Activated B cell treated with CpG ODN at 0.5 μM for 24 hours (primary cell): ENCODE measurements around the gene ZNF384. TPM values are rescaled to one million over a fixed set of nuclear protein-coding genes. Genes with fewer than 3 reads are reported as not detected.

Experiments
- ATAC-seq: fragments of 200-7000 bp; cut with Tn5 transposase; one replicate; pipeline ENCODE4 v1.10.0; 2021; ENCODE audit warnings: low read depth, mild to moderate bottlenecking, moderate library complexity
- CTCF ChIA-PET: fragments of 350-600 bp; sonication (Branson Sonifier 250); formaldehyde crosslinking; loops from one replicate; lab custom pipeline; 2021; ENCODE audit warnings: antibody characterized with exemption; lab: Charles Lee
- POLR2A ChIA-PET: fragments of 350-600 bp; sonication (Branson Sonifier 250); formaldehyde crosslinking; loops from one replicate; lab custom pipeline; 2021; ENCODE audit warnings: antibody characterized with exemption; lab: Charles Lee
- DNase-seq: peaks from one replicate; pipeline ENCODE4 v3.0.0; 2022
- H3K27ac Mint-ChIP-seq: one replicate; pipeline ENCODE4 v1.8.0; 2020; ENCODE audit warnings: mixed read lengths
- H3K27me3 Mint-ChIP-seq: one replicate; pipeline ENCODE4 v1.8.0; 2021; ENCODE audit warnings: mixed read lengths
- H3K36me3 Mint-ChIP-seq: one replicate; pipeline ENCODE4 v1.8.0; 2021; ENCODE audit warnings: low read depth, mixed read lengths
- H3K4me1 Mint-ChIP-seq: one replicate; pipeline ENCODE4 v1.8.0; 2021; ENCODE audit warnings: mixed read lengths
- H3K4me3 Mint-ChIP-seq: one replicate; pipeline ENCODE4 v1.8.0; 2020; ENCODE audit warnings: mild to moderate bottlenecking, mixed read lengths
- H3K9me3 Mint-ChIP-seq: one replicate; pipeline ENCODE4 v1.8.0; 2020; ENCODE audit warnings: mixed read lengths
- intact Hi-C: fragments of 100-400 bp; cut with micrococcal nuclease; formaldehyde crosslinking; loops from one replicate; pipeline ENCODE4 v1.15.1; 2024
- total RNA-seq: library from RNA; stranded (reverse); gene quantifications from 2 replicates; pipeline ENCODE4 v1.2.3, GENCODE V29; 2022
- TF ChIP-seq, protein P1 (sequence below): fragments of 200-600 bp; IDR thresholded peaks from one replicate; pipeline ENCODE4 v1.8.0; 2022; ENCODE audit warnings: antibody characterized with exemption, mild to moderate bottlenecking

ZNF384 gene
- total RNA-seq, 1 donor from 2014 or later = 98.6 TPM

DNA sequence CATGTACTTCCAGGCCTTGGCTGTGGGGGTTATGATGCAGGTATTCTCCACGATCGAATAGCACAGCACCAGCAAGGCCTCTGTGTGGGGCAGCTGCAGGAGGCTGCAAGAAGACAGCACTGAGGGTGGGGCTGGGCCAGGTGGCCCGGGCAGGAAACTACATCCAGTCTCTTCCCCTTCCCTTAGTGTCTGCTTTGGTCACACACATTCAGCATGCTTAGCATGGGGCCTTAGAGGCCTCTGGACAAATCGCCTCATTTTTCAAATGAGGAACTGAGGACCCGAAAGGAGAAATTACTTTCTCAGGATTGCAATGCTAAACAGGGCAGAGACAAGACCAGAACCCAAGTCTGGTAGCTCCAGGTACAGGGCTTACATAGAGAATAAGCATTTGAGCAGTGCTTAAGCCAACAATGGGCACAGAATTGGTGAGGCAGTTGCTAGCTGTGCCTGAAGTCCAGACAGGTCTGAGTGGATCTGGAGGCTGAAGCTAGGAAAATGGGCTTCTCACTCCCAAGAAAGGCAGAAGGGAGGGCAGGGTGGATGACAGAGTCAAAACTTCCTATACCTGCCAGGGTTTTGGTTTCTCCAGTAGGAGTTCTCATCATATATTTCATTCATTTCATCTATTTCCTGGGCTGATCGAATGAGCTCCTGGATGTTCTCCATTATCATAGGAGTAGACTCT lies 45.5 kb downstream of the ZNF384 start:
- intact Hi-C loops = loop anchor here (1.0 to 2.0 kb wide), 3 partner anchors 8 to 26 kb away; partner anchors contain the start of genes ING4 and LPAR5
- peaks cover 54% of the 10 kb centered on the region for H3K4me1 Mint-ChIP-seq

GRCh38 chr12:6641131-6641530 lies 48.0 kb downstream of the ZNF384 start:
- Mint-ChIP-seq H3K4me3 (no peak overlapping the region), H3K9me3 (peaks cover 5% of the 10 kb centered on the region), H3K36me3 (peaks cover 3% of the 10 kb centered on the region), H3K4me1 (peaks cover 67% of the 10 kb centered on the region), H3K27me3 (no peaks in the 10 kb centered on the region), H3K27ac (no peak overlapping the region)
- DNase-seq = no peak
- ChIA-PET CTCF (interaction anchor here (1.4 kb wide), 1 partner anchor 113 kb away, joined by 3 read pairs; no protein-coding TSS in a partner anchor), POLR2A (interaction anchor here (0.6 to 1.1 kb wide), 2 partner anchors 22 to 68 kb away, joined by 3 to 4 read pairs; no protein-coding TSS in a partner anchor)
- ATAC-seq = no peak
- TF ChIP-seq, protein P1, sequence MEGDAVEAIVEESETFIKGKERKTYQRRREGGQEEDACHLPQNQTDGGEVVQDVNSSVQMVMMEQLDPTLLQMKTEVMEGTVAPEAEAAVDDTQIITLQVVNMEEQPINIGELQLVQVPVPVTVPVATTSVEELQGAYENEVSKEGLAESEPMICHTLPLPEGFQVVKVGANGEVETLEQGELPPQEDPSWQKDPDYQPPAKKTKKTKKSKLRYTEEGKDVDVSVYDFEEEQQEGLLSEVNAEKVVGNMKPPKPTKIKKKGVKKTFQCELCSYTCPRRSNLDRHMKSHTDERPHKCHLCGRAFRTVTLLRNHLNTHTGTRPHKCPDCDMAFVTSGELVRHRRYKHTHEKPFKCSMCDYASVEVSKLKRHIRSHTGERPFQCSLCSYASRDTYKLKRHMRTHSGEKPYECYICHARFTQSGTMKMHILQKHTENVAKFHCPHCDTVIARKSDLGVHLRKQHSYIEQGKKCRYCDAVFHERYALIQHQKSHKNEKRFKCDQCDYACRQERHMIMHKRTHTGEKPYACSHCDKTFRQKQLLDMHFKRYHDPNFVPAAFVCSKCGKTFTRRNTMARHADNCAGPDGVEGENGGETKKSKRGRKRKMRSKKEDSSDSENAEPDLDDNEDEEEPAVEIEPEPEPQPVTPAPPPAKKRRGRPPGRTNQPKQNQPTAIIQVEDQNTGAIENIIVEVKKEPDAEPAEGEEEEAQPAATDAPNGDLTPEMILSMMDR = no peak
- intact Hi-C loops = no loop called here

More for the DNA sequence above, 45.5 kb downstream of the ZNF384 start:
- TF ChIP-seq, protein P1 = no peak
- Mint-ChIP-seq H3K27me3 (no peaks in the 10 kb centered on the region), H3K27ac (peak overlapping the region; percentile 89), H3K9me3 (peaks cover 5% of the 10 kb centered on the region), H3K36me3 (peaks cover 8% of the 10 kb centered on the region), H3K4me3 (peak overlapping the region; percentile 70)
- CTCF ChIA-PET = interaction anchor here (1.0 to 4.4 kb wide), 4 partner anchors 9 to 30 kb away, joined by 3 to 26 read pairs (median 5); partner anchors contain the start of gene LPAR5
- POLR2A ChIA-PET = interaction anchor here (0.6 to 3.6 kb wide), 12 partner anchors 12 to 80 kb away, joined by 3 to 105 read pairs (median 4); partner anchors contain the start of genes CHD4, COPS7A and LPAR5
- peak; percentile 26 for ATAC-seq
- DNase-seq = no peak

GRCh38 chr12:6640497-6640896 lies 48.7 kb downstream of the ZNF384 start:
- Mint-ChIP-seq H3K4me3 (no peak overlapping the region), H3K4me1 (peaks cover 74% of the 10 kb centered on the region), H3K9me3 (peaks cover 5% of the 10 kb centered on the region), H3K36me3 (peaks cover 4% of the 10 kb centered on the region), H3K27ac (no peak overlapping the region), H3K27me3 (no peaks in the 10 kb centered on the region)
- no peak for ATAC-seq
- ChIA-PET CTCF (interaction anchor here (1.4 kb wide), 1 partner anchor 113 kb away, joined by 3 read pairs; no protein-coding TSS in a partner anchor), POLR2A (interaction anchor here (1.1 to 2.6 kb wide), 2 partner anchors 23 to 49 kb away, joined by 3 to 10 read pairs; partner anchors contain the start of gene ZNF384)
- TF ChIP-seq, protein P1 = no peak
- intact Hi-C loops = no loop called here
- DNase-seq = no peak

DNA sequence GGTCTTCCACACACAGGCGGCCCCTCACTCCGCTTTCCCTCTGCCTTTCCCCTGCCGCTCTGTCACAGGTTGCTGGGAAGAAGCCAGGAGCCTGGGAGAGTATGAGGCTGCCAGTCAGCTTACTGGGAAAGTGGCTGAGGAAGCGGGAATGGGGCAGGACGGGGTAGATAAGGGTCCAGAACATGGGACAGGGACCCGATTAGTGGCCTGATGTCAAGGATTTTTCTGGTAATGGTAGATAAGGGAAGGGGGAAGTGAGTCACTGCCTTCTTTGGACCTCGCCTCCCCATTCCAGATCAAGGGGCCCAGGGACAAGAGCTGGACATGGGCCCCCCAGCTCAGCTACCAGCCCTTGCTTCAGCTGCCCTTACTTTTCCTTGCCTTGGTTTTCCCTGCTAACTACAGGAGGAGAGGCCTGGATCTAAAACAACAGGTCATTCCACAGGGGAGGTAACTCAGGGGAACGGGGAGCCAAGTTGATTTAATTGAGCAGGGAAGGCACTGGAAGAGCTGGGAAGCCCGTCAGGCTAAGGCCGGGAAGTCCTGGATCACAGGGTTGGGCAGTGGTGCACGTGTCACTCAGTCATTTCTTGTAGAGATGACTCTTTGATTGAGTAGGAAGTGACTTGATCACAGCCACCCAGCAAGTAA lies 49.9 kb downstream of the ZNF384 start:
- Mint-ChIP-seq H3K27me3 (no peaks in the 10 kb centered on the region), H3K9me3 (peaks cover under 1% of the 10 kb centered on the region), H3K27ac (peak overlapping the region; percentile 85), H3K36me3 (peaks cover 4% of the 10 kb centered on the region), H3K4me3 (no peak overlapping the region), H3K4me1 (peaks cover 76% of the 10 kb centered on the region)
- ATAC-seq (no peak), DNase-seq (no peak)
- intact Hi-C loops = loop anchor here (5.0 to 10.0 kb wide), 2 partner anchors 213 to 316 kb away; partner anchors contain the start of genes CDCA3, PTPN6 and USP5
- POLR2A ChIA-PET = interaction anchor here (0.7 to 2.6 kb wide), 6 partner anchors 17 to 304 kb away, joined by 3 to 10 read pairs (median 3); partner anchors contain the start of genes C12orf57, COPS7A, RNU7-1 and ZNF384
- CTCF ChIA-PET = no interaction called here
- TF ChIP-seq, protein P1 = no peak
